ENCODE data around the gene GAB3.

GRCh38 chrX:154660541-154660940 is 90.3 kb downstream of the GAB3 start:
- TF ChIP-seq POLR2A (IDR thresholded peaks at IDR 0.05) (no peak), CTCF (IDR thresholded peaks at IDR 0.05) (no peak)
